Left lung (tissue), 10 donors: Measurements from ENCODE around the gene POLR2C. TPM values are rescaled to one million over a fixed set of nuclear protein-coding genes. Genes with fewer than 3 reads are reported as not detected.

ENCODE experiments used
- ATAC-seq: fragments of 200-7000 bp; cut with Tn5 transposase; one replicate; pipeline ENCODE4 v1.9.1; 2020; ENCODE audit warnings: moderate library complexity
- DNase-seq, 4 donors: peaks; one replicate each; pipeline ENCODE4 v3.0.0-alpha.2; 2013 to 2020
- H3K27ac ChIP-seq, 2 donors: fragments of 200-600 bp; sonication (generic) in 1 of 2; one replicate each; pipeline versions ENCODE4 v1.5.0 to v1.8.0; 2020 to 2021
- H3K27me3 ChIP-seq, 2 donors: fragments of 200-600 bp; sonication (generic) in 1 of 2; one replicate each; pipeline versions ENCODE4 v1.5.0 to v1.8.0; 2020 to 2021
- H3K36me3 ChIP-seq, 2 donors: fragments of 200-600 bp; sonication (generic) in 1 of 2; one replicate each; pipeline versions ENCODE4 v1.5.0 to v1.8.0; 2020 to 2021
- H3K4me1 ChIP-seq, 2 donors: fragments of 200-600 bp; one replicate each; pipeline ENCODE4 v1.8.0; 2021
- H3K4me3 ChIP-seq, 2 donors: fragments of 200-600 bp; sonication (generic) in 1 of 2; one replicate each; pipeline versions ENCODE4 v1.5.0 to v1.8.0; 2020 to 2021; ENCODE audit warnings: mild to moderate bottlenecking in 1 of 2
- H3K9me3 ChIP-seq, 2 donors: fragments of 200-600 bp; sonication (generic) in 1 of 2; one replicate each; pipeline versions ENCODE4 v1.5.0 to v1.8.0; 2020 to 2021
- intact Hi-C, 2 donors: fragments of 100-400 bp; cut with DNase I; formaldehyde crosslinking; loops; one replicate each; pipeline versions ENCODE4 v1.11.2 to v1.14.2; 2022
- polyA plus RNA-seq, 6 donors: library from polyadenylated mRNA; unstranded; fragments of 120-200 nt; gene quantifications; one replicate each; pipeline ENCODE4 v1.2.1, GENCODE V29; 2013; ENCODE audit not compliant: insufficient read length in 6 of 6
- total RNA-seq, 2 donors: library from RNA; stranded (reverse); fragmentation: NEBNext Ultra II Directional; extraction: Animal tissue kit (Norgen Biotek cat#: 25700); gene quantifications; one replicate each; pipeline ENCODE4 v1.2.1, GENCODE V29; 2021
- TF ChIP-seq, protein P1 (sequence below), 2 donors: fragments of 200-600 bp; sonication (generic) in 1 of 2; IDR thresholded peaks; one replicate each; pipeline versions ENCODE4 v1.5.0 to v1.8.0; 2021; ENCODE audit warnings: antibody characterized with exemption in 2 of 2
- donor health status: DM: no; HTN: yes; CAD: no.
- donor health status: DM: no; HTN: no; CAD: no.

Gene POLR2C
- total and polyA plus RNA-seq, 8 donors = 71.0 to 85.9 (median 81.9) TPM

- Histone ChIP-seq H3K27ac (no peak overlapping the region), H3K4me1 (peaks cover 48 to 62% of the 10 kb centered on the region in 2 donors), H3K9me3 (no peaks in the 10 kb centered on the region), H3K27me3 (peaks cover 0 to 21% of the 10 kb centered on the region in 2 donors), H3K4me3 (no peak overlapping the region), H3K36me3 (no peaks in the 10 kb centered on the region)
- ATAC-seq = no peak
- intact Hi-C loops = no loop called here
- no peak for DNase-seq
- TF ChIP-seq, protein P1, sequence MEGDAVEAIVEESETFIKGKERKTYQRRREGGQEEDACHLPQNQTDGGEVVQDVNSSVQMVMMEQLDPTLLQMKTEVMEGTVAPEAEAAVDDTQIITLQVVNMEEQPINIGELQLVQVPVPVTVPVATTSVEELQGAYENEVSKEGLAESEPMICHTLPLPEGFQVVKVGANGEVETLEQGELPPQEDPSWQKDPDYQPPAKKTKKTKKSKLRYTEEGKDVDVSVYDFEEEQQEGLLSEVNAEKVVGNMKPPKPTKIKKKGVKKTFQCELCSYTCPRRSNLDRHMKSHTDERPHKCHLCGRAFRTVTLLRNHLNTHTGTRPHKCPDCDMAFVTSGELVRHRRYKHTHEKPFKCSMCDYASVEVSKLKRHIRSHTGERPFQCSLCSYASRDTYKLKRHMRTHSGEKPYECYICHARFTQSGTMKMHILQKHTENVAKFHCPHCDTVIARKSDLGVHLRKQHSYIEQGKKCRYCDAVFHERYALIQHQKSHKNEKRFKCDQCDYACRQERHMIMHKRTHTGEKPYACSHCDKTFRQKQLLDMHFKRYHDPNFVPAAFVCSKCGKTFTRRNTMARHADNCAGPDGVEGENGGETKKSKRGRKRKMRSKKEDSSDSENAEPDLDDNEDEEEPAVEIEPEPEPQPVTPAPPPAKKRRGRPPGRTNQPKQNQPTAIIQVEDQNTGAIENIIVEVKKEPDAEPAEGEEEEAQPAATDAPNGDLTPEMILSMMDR (IDR thresholded peaks at IDR 0.05) = no peak
These were observed 18.9 kb downstream of the POLR2C start for GRCh38 chr16:57481421-57481820.

- Histone ChIP-seq H3K4me3 (no peak overlapping the region), H3K27me3 (peaks cover 0 to 21% of the 10 kb centered on the region in 2 donors), H3K9me3 (no peaks in the 10 kb centered on the region), H3K27ac (no peak overlapping the region), H3K4me1 (peaks cover 37 to 54% of the 10 kb centered on the region in 2 donors), H3K36me3 (no peaks in the 10 kb centered on the region)
- ATAC-seq (no peak), DNase-seq (peak in 1 of 4 donors; percentile 11)
- TF ChIP-seq, protein P1 (IDR thresholded peaks at IDR 0.05) = no peak
- intact Hi-C loops = no loop called here
These were observed 20.5 kb downstream of the POLR2C start for GRCh38 chr16:57482845-57483545.

GRCh38 chr16:57483725-57484514, 21.4 kb downstream of the POLR2C start:
- peaks cover 30 to 45% of the 10 kb centered on the region in 2 donors for H3K4me1 ChIP-seq
- no peak overlapping the region for H3K27ac ChIP-seq
- ATAC-seq = peak; percentile 13
- no peaks in the 10 kb centered on the region for H3K36me3 ChIP-seq
- TF ChIP-seq, protein P1 (IDR thresholded peaks at IDR 0.05) = no peak
- intact Hi-C loops = no loop called here
- H3K4me3 ChIP-seq = no peak overlapping the region
- peaks cover 0 to 19% of the 10 kb centered on the region in 2 donors for H3K27me3 ChIP-seq
- DNase-seq = peak in 1 of 4 donors; percentile 32
- H3K9me3 ChIP-seq = no peaks in the 10 kb centered on the region

- Histone ChIP-seq H3K36me3 (no peaks in the 10 kb centered on the region), H3K4me1 (peaks cover 25 to 38% of the 10 kb centered on the region in 2 donors), H3K9me3 (no peaks in the 10 kb centered on the region), H3K27ac (no peak overlapping the region), H3K27me3 (peaks cover 0 to 13% of the 10 kb centered on the region in 2 donors), H3K4me3 (peak overlapping the region in 1 of 2 donors; percentile 64)
- no peak for ATAC-seq
- TF ChIP-seq, protein P1 (IDR thresholded peaks at IDR 0.05) = no peak
- DNase-seq = no peak
- intact Hi-C loops = no loop called here
These were observed 22.1 kb downstream of the POLR2C start for GRCh38 chr16:57484515-57485005.
